Spleen (tissue), 11 donors: ENCODE data around the gene SMCR8. TPM values are rescaled to one million over a fixed set of nuclear protein-coding genes. Genes with fewer than 3 reads are reported as not detected.
"Not testable (repeated sequence)": the region's sequence is repeated elsewhere in the genome, so short reads cannot be mapped to it uniquely, and the experiment has no call there.

Source experiments
- DNase-seq: peaks from one replicate; pipeline ENCODE4 v3.0.0-alpha.2; 2020
- H3K27ac ChIP-seq, 8 donors: fragments of 200-600 bp; sonication (generic) in 7 of 8; 1 replicate in 4 of 8; 2 replicates in 4 of 8; pipeline versions ENCODE4 v1.5.0 to v1.8.0; 2016 to 2021; ENCODE audit warnings: inconsistent platforms in 4 of 8, mild to moderate bottlenecking in 4 of 8, moderate library complexity in 1 of 8
- H3K27me3 ChIP-seq, 7 donors: fragments of 200-600 bp; sonication (generic) in 6 of 7; replicated peaks in 1 of 7; 1 replicate in 4 of 7; 2 replicates in 3 of 7; pipeline versions ENCODE4 v1.5.0 to v1.8.0; 2016 to 2021; ENCODE audit warnings: inconsistent platforms in 3 of 7, mild to moderate bottlenecking in 1 of 7
- H3K36me3 ChIP-seq, 6 donors: fragments of 200-600 bp; sonication (generic) in 5 of 6; 1 replicate in 4 of 6; 2 replicates in 2 of 6; pipeline versions ENCODE4 v1.5.0 to v1.8.0; 2016 to 2021; ENCODE audit warnings: inconsistent platforms in 2 of 6
- H3K4me1 ChIP-seq, 6 donors: fragments of 200-600 bp; sonication (generic) in 5 of 6; 1 replicate in 3 of 6; 2 replicates in 3 of 6; pipeline versions ENCODE4 v1.5.0 to v1.8.0; 2016 to 2021; ENCODE audit warnings: inconsistent platforms in 3 of 6
- H3K4me3 ChIP-seq, 8 donors: fragments of 200-600 bp; sonication (generic) in 7 of 8; 1 replicate in 4 of 8; 2 replicates in 4 of 8; pipeline versions ENCODE4 v1.5.0 to v1.8.0; 2016 to 2021; ENCODE audit warnings: inconsistent platforms in 4 of 8, mild to moderate bottlenecking in 4 of 8, moderate library complexity in 2 of 8
- H3K9me3 ChIP-seq, 8 donors: fragments of 200-600 bp; sonication (generic) in 7 of 8; 1 replicate in 4 of 8; 2 replicates in 4 of 8; pipeline versions ENCODE4 v1.5.0 to v1.8.0; 2016 to 2021; ENCODE audit warnings: inconsistent platforms in 4 of 8
- POLR2A ChIP-seq, 3 donors: fragments of 450-650 bp; IDR thresholded peaks; one replicate each; pipeline ENCODE4 v1.5.1; 2017; ENCODE audit warnings: antibody characterized with exemption in 3 of 3, mild to moderate bottlenecking in 1 of 3
- POLR2AphosphoS5 ChIP-seq, 3 donors: sonication (generic); formaldehyde crosslinking; IDR thresholded peaks; one replicate each; pipeline ENCODE4 v1.5.1; 2017; ENCODE audit warnings: antibody characterized with exemption in 3 of 3
- WGBS, 5 donors: extraction: QIAGEN DNeasy Blood & Tissue Kit in 3 of 5; methylation state at CpG; one replicate each; pipeline versions ENCODE4 v1.1.5 to v1.1.7; 2013 to 2018; 5-methylcytosine and 5-hydroxymethylcytosine counted together
- intact Hi-C: fragments of 100-400 bp; cut with DNase I; formaldehyde crosslinking; loops from one replicate; pipeline ENCODE4 v1.15.0; 2023; ENCODE audit warnings: low total_unique reads
- polyA plus RNA-seq, 3 donors: library from polyadenylated mRNA; stranded (reverse); fragments of 200-250 nt; gene quantifications; one replicate each; pipeline ENCODE4 v1.2.1, GENCODE V29; 2013
- total RNA-seq, 7 donors: library from RNA; depleted of rRNA in 3 of 7; stranded (reverse); fragments of >200 nt in 3 of 7; fragmentation: NEBNext Ultra II Directional in 4 of 7; extraction: Animal tissue kit (Norgen Biotek cat#: 25700) in 4 of 7; gene quantifications; one replicate each; pipeline versions ENCODE4 v1.1.0 to v1.2.1, GENCODE V29; 2016 to 2021
- TF ChIP-seq, protein P1 (sequence below), 11 experiments: fragments of 200-600 bp in 7 of 11; fragments of 450-650 bp in 4 of 11; sonication (generic) in 4 of 11; IDR thresholded peaks in 8 of 11; conservative IDR thresholded peaks in 3 of 11; 1 replicate in 7 of 11; 2 replicates in 4 of 11; pipeline versions ENCODE4 v1.4.0 to v1.8.0; 2016 to 2021; ENCODE audit warnings: antibody characterized with exemption in 11 of 11, inconsistent platforms in 4 of 11, mild to moderate bottlenecking in 1 of 11
- donor health status: healthy with polysubstance abuse.
- donor health status: DM: no; HTN: no; CAD: no; lungs with moderate emphysema.
- donor health status: DM: no; HTN: no; CAD: no.
- donor health status: Bipolar disorder and iron deficiency.
- donor health status: healthy.
- donor health status: DM: no; HTN: no; CAD: no.
- donor health status: DM: yes; HTN: yes; CAD: no.

Gene SMCR8
- total and polyA plus RNA-seq, 10 donors: 3.9 to 38.0 (median 28.4) TPM

DNA sequence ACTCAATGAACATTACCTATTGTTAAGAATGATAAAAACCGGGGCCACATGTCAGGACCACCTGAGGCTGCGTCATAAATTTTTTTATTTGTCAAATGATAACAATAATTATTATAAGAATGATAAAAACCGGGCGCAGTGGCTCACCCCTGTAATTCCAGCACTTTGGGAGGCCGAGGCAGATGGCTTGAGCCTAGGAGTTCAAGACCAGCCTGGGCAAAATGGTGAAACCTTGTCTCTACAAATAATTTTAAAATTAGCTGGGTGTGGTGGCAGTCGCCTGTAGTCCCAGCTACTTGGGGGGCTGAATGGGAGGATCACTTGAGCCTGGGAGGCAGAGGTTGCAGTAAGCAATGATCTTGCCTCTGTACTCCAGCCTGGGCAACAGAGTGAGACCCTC lies 49.1 kb downstream of the SMCR8 start:
- TF ChIP-seq, protein P1, sequence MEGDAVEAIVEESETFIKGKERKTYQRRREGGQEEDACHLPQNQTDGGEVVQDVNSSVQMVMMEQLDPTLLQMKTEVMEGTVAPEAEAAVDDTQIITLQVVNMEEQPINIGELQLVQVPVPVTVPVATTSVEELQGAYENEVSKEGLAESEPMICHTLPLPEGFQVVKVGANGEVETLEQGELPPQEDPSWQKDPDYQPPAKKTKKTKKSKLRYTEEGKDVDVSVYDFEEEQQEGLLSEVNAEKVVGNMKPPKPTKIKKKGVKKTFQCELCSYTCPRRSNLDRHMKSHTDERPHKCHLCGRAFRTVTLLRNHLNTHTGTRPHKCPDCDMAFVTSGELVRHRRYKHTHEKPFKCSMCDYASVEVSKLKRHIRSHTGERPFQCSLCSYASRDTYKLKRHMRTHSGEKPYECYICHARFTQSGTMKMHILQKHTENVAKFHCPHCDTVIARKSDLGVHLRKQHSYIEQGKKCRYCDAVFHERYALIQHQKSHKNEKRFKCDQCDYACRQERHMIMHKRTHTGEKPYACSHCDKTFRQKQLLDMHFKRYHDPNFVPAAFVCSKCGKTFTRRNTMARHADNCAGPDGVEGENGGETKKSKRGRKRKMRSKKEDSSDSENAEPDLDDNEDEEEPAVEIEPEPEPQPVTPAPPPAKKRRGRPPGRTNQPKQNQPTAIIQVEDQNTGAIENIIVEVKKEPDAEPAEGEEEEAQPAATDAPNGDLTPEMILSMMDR (IDR thresholded peaks at IDR 0.05 in 8 of 11, conservative IDR thresholded peaks at IDR 0.05 in 3 of 11): no peak
- TF ChIP-seq POLR2A (IDR thresholded peaks at IDR 0.05) (no peak), POLR2AphosphoS5 (IDR thresholded peaks at IDR 0.05) (no peak)
- Histone ChIP-seq H3K4me3 (peak overlapping the region in 2 of 8 donors; percentile 78 to 90), H3K36me3 (peaks cover 0 to 15% (median 0%) of the 10 kb centered on the region in 6 donors), H3K9me3 (no peaks in the 10 kb centered on the region), H3K4me1 (peaks cover 4 to 30% (median 22%) of the 10 kb centered on the region in 6 donors), H3K27ac (no peak overlapping the region), H3K27me3 (no peaks in the 10 kb centered on the region)
- 88 to 98% (median 93%) methylated on average over 6 of the region's 6 CpGs for WGBS, 5 donors
- intact Hi-C loops: no loop called here
- no peak for DNase-seq

DNA sequence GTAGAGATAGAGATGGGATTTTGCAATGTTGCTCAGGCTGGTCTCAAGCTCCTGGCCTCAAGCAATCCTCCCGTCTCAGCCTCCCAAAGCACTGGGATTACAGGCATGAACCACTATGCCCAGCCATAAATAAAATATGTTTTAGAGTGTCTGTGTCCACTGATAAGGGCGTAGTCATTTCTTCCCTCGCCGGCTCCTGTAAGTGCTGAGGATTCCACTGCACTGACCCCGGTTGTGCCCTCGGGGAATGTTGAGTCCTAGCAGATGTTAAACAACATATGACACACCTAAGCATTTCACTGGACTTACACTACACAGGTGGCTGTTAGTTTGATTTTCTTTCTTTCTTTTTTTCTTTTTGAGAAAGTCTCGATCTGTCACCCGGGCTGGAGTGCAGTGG lies 53.9 kb downstream of the SMCR8 start:
- intact Hi-C loops: no loop called here
- no peak for DNase-seq
- H3K36me3 ChIP-seq: no peaks in the 10 kb centered on the region
- H3K27me3 ChIP-seq: peaks cover 0 to 27% (median 0%) of the 10 kb centered on the region in 7 donors
- 85 to 90% (median 88%) methylated on average over 8 of the region's 8 CpGs for WGBS, 5 donors
- no peak for TF ChIP-seq POLR2AphosphoS5 (IDR thresholded peaks at IDR 0.05)
- TF ChIP-seq POLR2A (IDR thresholded peaks at IDR 0.05): no peak
- TF ChIP-seq, protein P1 (IDR thresholded peaks at IDR 0.05 in 8 of 11, conservative IDR thresholded peaks at IDR 0.05 in 3 of 11): no peak
- peaks cover 0 to 4% (median 2%) of the 10 kb centered on the region in 6 donors for H3K4me1 ChIP-seq
- H3K4me3 ChIP-seq: no peak overlapping the region
- no peaks in the 10 kb centered on the region for H3K9me3 ChIP-seq
- H3K27ac ChIP-seq: no peak overlapping the region

DNA sequence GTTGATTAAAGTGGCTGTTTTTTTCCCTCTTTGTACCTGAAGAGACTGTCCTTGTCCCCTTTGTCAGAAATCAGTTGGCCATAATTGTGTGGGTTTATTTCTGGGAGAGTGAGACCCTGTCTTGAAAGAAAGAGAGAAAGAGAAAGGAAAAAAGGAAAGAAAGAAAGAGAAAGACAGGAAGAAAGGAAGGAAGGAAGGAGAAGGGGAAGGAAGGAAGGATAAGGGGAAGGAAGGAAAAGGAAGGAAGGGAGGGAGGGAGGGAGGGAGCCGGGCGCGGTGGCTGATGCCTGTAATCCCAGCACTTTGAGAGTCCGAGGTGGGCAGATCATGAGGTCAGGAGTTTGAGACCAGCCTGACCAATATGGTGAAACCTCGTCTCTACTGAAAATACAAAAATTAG lies 55.7 kb downstream of the SMCR8 start:
- DNase-seq: no peak
- no peak for TF ChIP-seq POLR2A (IDR thresholded peaks at IDR 0.05)
- TF ChIP-seq POLR2AphosphoS5 (IDR thresholded peaks at IDR 0.05): no peak
- TF ChIP-seq, protein P1 (IDR thresholded peaks at IDR 0.05 in 8 of 11, conservative IDR thresholded peaks at IDR 0.05 in 3 of 11): no peak

DNA sequence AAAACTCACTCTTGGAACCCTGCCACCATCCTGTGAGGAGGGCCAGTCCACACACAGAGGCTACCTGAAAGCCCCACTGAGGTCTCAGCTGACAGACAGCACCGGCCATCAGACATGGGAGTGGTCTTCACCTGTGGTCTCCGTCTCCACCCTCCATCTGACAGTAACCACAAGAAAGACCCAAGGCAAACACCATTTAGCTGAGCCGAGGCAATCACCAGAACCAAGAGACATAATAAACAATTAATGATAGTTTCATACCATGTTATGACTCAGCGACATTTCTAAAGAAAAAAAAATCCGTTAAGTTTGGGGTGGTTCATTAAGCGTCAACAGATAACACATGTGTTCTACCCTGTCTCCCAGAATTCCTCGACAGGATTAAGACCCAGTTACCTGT lies 56.4 kb downstream of the SMCR8 start:
- H3K27me3 ChIP-seq: peaks cover 0 to 27% (median 0%) of the 10 kb centered on the region in 7 donors
- TF ChIP-seq, protein P1 (IDR thresholded peaks at IDR 0.05 in 8 of 11, conservative IDR thresholded peaks at IDR 0.05 in 3 of 11): no peak
- TF ChIP-seq POLR2A (IDR thresholded peaks at IDR 0.05) (no peak), POLR2AphosphoS5 (IDR thresholded peaks at IDR 0.05) (no peak)
- H3K4me1 ChIP-seq: no peaks in the 10 kb centered on the region
- intact Hi-C loops: no loop called here
- 52 to 81% (median 70%) methylated on average over 7 of the region's 7 CpGs for WGBS, 5 donors
- H3K9me3 ChIP-seq: peaks cover 0 to 10% (median 6%) of the 10 kb centered on the region in 8 donors
- no peak overlapping the region for H3K4me3 ChIP-seq
- no peaks in the 10 kb centered on the region for H3K36me3 ChIP-seq
- no peak for DNase-seq
- no peak overlapping the region for H3K27ac ChIP-seq

More for the DNA sequence above, 55.7 kb downstream of the SMCR8 start:
- intact Hi-C loops: no loop called here
- no peaks in the 10 kb centered on the region for H3K4me1 ChIP-seq
- H3K27me3 ChIP-seq: peaks cover 0 to 27% (median 0%) of the 10 kb centered on the region in 7 donors
- H3K36me3 ChIP-seq: no peaks in the 10 kb centered on the region
- H3K4me3 ChIP-seq: no peak overlapping the region
- H3K9me3 ChIP-seq: peaks cover 0 to 10% (median 6%) of the 10 kb centered on the region in 8 donors
- WGBS, 5 donors: 42 to 80% (median 49%) methylated on average over 5 of the region's 5 CpGs
- H3K27ac ChIP-seq: no peak overlapping the region

DNA sequence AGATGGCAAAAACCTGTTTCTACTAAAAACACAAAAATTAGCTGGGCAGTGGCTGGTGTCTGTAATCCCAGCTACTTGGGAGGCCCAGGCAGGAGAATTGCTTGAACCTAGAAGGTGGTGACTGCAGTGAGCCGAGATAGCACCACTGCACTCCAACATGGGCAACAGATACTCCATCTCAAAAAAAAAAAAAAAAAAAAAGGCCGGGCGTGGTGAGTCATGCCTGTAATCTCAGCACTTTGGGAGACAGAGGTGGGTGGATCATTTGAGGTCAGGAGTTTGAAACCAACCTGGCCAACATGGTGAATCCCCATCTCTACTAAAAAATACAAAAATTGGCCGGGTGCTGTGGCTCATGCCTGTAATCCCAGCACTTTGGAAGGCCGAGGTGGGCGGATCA lies 58.1 kb downstream of the SMCR8 start:
- peaks cover 0 to 12% (median 7%) of the 10 kb centered on the region in 6 donors for H3K4me1 ChIP-seq
- H3K9me3 ChIP-seq: peaks cover 0 to 10% (median 6%) of the 10 kb centered on the region in 8 donors
- DNase-seq, intact Hi-C loops, H3K36me3 ChIP-seq, H3K27ac ChIP-seq, H3K4me3 ChIP-seq: not testable (repeated sequence)
- peaks cover 0 to 27% (median 0%) of the 10 kb centered on the region in 7 donors for H3K27me3 ChIP-seq
- WGBS, 5 donors: 80 to 94% (median 86%) methylated on average over 5 to 6 of the region's 6 CpGs
